ENCODE results near the gene ADAMTS7. TPM values are rescaled to one million over a fixed set of nuclear protein-coding genes. Genes with fewer than 3 reads are reported as not detected.
A peak's percentile ranks its signal among the peaks of the same experiment; 100 is the strongest.

ADAMTS7 gene
- total and polyA plus RNA-seq, 2 of the 4 experiments (the other 2 are of a cell fraction) = 1.4 to 12.6 TPM

DNA sequence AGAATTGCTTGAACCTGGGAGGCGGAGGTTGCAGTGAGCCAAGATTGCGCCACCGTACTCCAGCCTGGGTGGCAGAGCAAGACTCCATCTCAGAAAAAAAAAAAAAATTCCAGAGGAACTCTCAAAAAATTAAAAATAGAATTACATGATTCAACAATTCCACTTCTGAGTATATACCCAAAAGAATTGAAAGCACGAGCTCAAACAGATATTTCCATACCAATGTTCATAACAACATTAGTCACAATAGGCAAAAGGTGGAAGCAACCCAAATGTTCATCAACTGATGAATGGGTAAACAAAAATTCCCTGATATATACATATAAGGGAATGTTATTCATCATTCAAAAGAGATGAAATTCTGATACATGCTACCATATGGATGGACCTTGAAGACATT, 44.5 kb upstream of the ADAMTS7 start:
- ChIA-PET POLR2A (ENCODE audit: unreplicated experiment) (no interaction called here), CTCF (no interaction called here)
- Histone ChIP-seq H3K79me1 (ENCODE audit: low read depth in 1 of 2, low read length in 2 of 2) (0 out of 4 replicates have a peak, but pooled peaks cover 0 to 6% of the 10 kb centered on the region in 2 experiments), H4K91ac (ENCODE audit: insufficient read depth, low read depth, low read length) (no peak overlapping the region), H3K4me2 (ENCODE audit: low read depth, low read length) (no peak overlapping the region), H2BK120ac (ENCODE audit: low read depth, low read length) (peak overlapping the region; percentile 73; the same call in 1 of the 2 replicates), H3K4ac (ENCODE audit: low read depth, low read length) (no peak overlapping the region), H3K4me3 (ENCODE audit: insufficient read depth, low read depth, low read length) (no peak overlapping the region), H3K23ac (ENCODE audit: low read depth, low read length) (no peak overlapping the region), H3K14ac (replicated peaks; ENCODE audit: low read depth, low read length) (no peak overlapping the region), H2AK5ac (ENCODE audit: low read depth, low read length) (no peak overlapping the region), H4K20me1 (ENCODE audit: insufficient read depth, low read length) (no peaks in the 10 kb centered on the region), H3K18ac (ENCODE audit: low read depth, low read length) (no peak overlapping the region), H3K4me1 (ENCODE audit: control insufficient read depth, insufficient read depth, low read length) (peaks cover 13% of the 10 kb centered on the region), H4K8ac (ENCODE audit: low read depth in 2 of 2, low read length in 2 of 2) (no peak overlapping the region), H2BK20ac (ENCODE audit: low read depth, low read length) (no peak overlapping the region), H2AFZ (replicated peaks; ENCODE audit: low read length, poor library complexity) (no peak overlapping the region), H3K9me3 (ENCODE audit: control insufficient read depth, insufficient read depth, low read length) (no peaks in the 10 kb centered on the region), H3K27ac (ENCODE audit: insufficient read depth, low read length) (no peak overlapping the region), H4K5ac (ENCODE audit: low read depth, low read length) (no peak overlapping the region), H2BK15ac (ENCODE audit: low read depth, low read length) (no peak overlapping the region), H3K9ac (ENCODE audit: low read depth, low read length) (no peak overlapping the region), H3K27me3 (ENCODE audit: control insufficient read depth, insufficient read depth, low read length) (no peaks in the 10 kb centered on the region), H2AK9ac (replicated peaks; ENCODE audit: low read depth, low read length, poor library complexity) (no peak overlapping the region), H3K9me1 (ENCODE audit: insufficient read depth, low read length) (peaks cover 13% of the 10 kb centered on the region), H3K36me3 (ENCODE audit: control insufficient read depth, insufficient read depth, low read length) (no peaks in the 10 kb centered on the region), H3K56ac (ENCODE audit: extremely low read depth, insufficient read depth, low read length) (no peak overlapping the region), H2BK5ac (ENCODE audit: low read depth, low read length, poor library complexity, severe bottlenecking) (peak overlapping the region; percentile 74)
- dilution Hi-C loops (cut with HindIII; ENCODE audit: low sequenced_read_pairs, unreplicated experiment) = no loop called here
- BruUV-seq (replicated peaks) = no TSS peak
- ATAC-seq (ENCODE audit: low read depth) = peak; percentile 10
- DNase-seq = peak; percentile 78
- no CpG with 5 or more reads among the region's 4 CpGs for WGBS, 2 experiments (ENCODE audit: extremely low coverage in 2 of 2, insufficient read length in 1 of 2)
- in situ Hi-C loops (cut with MboI; ENCODE audit: low sequenced_read_pairs) = no loop called here
- TF ChIP-seq FOS (IDR thresholded peaks at IDR 0.05; ENCODE audit: low read depth, low read length) (no peak), CEBPB (IDR thresholded peaks at IDR 0.05; ENCODE audit: low read depth, low read length) (0 out of 2 replicates have a peak, but pooled peaks have one; percentile 39), BHLHE40 (IDR thresholded peaks at IDR 0.05; ENCODE audit: low read depth, low read length) (peak; percentile 71)
- TF ChIP-seq, protein P1, sequence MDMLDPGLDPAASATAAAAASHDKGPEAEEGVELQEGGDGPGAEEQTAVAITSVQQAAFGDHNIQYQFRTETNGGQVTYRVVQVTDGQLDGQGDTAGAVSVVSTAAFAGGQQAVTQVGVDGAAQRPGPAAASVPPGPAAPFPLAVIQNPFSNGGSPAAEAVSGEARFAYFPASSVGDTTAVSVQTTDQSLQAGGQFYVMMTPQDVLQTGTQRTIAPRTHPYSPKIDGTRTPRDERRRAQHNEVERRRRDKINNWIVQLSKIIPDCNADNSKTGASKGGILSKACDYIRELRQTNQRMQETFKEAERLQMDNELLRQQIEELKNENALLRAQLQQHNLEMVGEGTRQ (IDR thresholded peaks at IDR 0.05; ENCODE audit: low read depth, low read length) = no peak
- TF ChIP-seq, protein P2, sequence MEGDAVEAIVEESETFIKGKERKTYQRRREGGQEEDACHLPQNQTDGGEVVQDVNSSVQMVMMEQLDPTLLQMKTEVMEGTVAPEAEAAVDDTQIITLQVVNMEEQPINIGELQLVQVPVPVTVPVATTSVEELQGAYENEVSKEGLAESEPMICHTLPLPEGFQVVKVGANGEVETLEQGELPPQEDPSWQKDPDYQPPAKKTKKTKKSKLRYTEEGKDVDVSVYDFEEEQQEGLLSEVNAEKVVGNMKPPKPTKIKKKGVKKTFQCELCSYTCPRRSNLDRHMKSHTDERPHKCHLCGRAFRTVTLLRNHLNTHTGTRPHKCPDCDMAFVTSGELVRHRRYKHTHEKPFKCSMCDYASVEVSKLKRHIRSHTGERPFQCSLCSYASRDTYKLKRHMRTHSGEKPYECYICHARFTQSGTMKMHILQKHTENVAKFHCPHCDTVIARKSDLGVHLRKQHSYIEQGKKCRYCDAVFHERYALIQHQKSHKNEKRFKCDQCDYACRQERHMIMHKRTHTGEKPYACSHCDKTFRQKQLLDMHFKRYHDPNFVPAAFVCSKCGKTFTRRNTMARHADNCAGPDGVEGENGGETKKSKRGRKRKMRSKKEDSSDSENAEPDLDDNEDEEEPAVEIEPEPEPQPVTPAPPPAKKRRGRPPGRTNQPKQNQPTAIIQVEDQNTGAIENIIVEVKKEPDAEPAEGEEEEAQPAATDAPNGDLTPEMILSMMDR (conservative IDR thresholded peaks at IDR 0.05; ENCODE audit: low read depth, low read length) = no peak
- intact Hi-C loops (cut with micrococcal nuclease) = no loop called here

Data from IMR-90 (cell line).